Measurements from ENCODE around the gene TENT5C.

Gene TENT5C

DNA sequence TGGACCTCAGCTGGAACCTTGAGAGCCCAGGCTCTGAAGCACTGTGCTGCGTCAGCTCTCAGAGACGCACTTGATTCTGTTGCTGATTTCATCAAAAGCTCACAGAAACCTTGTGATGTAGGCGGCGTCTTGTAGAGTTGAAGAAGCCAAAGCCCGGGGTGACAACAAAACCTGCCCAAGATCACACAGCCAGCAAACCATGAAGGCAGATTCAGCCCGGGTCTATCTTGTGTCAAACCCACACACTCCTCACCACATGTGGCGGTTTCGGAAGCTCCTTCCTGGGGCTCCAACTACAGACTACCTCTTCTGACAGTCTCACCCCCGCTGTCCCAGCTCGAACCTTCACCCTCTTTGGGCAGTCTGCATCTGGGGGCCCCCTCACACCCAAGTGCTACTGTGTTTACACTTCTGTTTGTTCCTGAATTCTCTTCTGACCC is 50.4 kb downstream of the TENT5C start:
- no peak for DNase-seq (ENCODE audit: low spot score)

DNA sequence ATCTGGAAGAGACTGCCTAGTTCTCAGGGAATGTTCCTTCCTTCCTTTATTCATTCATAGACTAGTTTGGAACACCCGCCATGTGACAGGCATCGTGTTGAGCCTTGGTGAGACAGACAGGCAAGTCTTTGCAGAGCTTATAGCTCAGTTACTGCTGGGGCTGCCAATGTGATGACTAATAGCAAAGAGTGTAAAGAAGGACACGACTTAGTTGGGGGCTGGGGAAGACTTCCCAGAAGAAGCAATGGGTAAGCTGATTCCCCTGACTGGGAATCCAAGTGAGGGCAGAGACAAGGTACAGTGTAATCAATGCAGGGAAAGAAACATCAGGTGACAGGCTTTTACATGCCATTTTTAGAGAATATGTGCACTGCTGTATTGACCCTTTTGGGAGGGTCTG is 51.2 kb downstream of the TENT5C start:
- peak; percentile 39 for DNase-seq (ENCODE audit: low spot score)

DNA sequence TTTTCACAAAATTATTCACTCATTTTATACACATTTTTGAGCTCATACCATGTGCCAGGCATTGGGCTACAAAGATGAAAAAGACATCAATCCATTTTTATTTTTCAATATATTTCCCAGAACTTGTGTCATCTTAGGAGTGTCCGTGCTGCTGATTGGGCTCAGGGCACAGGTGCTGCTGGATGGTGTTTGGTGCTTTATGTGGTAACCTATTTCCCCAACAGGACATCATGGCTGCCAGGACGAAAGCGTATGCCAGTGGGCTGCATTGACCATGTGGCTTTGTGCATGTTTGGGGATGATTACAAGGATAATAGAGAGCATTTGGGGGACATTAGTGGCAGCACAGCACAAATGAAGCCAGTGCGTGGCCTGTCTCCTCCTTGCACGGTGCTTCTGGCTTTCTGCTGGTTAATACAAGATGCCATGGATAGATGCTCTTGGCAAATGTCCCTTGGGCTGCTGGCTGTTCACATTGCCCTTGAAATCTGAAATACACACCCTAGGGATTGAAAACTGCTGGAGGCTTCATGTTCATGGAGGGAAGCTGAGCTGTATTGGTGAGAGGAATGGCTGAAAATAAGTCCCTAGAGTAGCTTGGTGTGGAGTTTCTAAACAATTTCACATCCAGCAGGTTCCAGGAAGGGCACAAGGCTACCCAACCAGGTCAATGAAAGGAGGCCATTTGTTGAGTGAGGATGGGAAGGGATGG is 52.3 kb downstream of the TENT5C start:
- no peak for DNase-seq (ENCODE audit: low spot score)

DNA sequence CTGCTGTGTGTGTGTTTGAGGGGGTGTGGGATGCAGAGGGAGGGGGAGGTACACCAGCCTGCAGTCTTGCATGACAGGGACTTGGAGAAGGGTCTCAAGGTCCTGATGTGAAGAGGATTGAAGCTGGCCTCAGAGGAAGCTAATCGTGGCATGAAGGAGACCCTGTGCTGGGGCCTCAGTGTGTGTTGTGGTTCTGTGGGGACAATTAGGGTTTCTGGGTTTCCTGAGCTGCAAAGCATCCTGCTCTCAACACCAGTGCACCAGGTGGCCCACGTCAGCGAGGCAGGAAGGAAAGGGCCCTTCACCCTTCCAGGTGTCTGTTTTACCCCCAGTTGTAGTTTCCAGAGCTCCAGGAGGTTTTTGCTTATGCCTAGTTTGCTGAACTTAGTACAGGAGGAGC is 52.8 kb downstream of the TENT5C start:
- no peak for DNase-seq (ENCODE audit: low spot score)

DNA sequence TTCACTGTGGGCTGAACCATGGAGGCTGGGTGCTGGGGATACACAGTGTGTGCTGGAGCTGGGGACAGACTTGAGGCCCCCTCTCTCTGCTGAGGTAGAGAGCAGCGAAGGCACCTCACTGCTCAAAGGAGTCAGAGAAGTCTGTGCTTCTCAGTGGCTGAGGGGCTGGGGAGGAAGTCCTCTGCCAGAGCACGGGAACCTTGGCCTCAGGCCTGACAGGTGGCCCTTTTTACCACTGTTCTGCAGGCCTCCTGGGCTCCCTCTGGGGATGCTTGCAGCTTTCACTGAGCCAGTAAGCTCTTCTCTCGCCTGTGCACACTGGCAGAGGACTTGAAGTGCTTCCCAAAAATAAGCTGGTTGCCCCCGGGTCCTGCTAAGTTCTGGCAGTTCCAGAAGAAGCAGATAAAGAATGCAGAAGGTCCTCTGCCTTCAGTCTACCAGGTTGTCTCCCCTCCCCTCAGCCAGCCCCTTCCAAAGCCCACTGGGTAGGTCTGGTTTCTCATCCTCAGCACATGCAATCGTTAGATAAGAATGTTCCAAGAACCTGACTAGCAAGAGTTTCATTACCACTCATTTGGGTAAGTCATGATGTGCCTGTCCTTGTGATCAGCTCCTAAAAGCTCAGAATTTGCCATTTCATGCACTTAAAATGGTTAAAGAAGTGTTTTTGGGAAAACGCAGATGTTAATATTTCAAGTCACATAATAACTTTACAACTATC is 53.9 kb downstream of the TENT5C start:
- no peak for DNase-seq (ENCODE audit: low spot score)

DNA sequence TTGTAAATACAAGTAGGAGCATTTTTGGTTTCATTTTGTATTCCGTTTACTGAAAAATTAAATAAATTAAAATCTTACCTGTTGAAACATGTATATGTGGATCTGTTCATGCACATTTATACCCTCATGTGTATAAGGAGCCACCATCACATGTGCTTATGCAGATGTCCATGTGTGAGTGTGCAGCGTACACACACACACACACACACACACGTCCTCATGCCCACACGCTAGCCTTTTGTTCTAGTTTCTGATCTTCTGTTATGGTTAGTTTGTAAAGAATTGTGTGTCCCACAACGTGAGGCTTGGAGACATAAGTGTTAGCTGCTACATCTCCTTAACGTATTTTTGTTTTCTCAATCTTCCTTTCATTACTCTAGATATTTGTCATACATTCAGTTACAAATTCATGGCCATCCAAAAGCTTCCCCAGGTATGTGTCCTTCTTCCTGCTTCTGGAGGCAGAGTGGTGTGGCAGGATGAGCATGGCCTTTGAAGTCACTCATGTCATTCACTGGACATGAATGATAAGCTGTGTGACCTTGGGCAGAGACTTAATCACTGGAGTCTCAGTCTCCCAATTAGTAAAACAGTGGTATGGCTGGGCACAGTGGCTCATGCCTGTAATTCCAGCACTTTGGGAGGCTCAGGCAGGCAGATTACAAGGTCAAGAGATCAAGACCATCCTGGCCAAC is 54.6 kb downstream of the TENT5C start:
- DNase-seq (ENCODE audit: low spot score) = no peak

DNA sequence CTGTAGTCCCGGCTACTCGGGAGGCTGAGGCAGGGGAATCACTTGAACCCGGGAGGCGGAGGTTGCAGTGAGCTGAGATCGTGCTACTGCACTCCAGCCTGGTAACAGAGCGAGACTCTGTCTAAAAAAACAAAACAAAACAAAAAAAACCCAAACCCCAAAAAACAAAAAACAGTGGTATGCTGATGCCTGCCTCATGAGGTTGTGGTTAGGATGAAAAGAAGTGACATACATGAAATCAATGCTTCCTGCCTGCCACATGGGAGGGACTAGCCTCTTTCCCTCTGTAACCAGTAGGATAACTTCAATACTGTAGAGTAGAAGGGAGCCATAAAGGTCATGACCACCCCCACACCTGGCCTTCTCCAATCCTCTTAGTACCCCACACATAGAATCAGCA is 55.2 kb downstream of the TENT5C start:
- DNase-seq (ENCODE audit: low spot score) = no peak

DNA sequence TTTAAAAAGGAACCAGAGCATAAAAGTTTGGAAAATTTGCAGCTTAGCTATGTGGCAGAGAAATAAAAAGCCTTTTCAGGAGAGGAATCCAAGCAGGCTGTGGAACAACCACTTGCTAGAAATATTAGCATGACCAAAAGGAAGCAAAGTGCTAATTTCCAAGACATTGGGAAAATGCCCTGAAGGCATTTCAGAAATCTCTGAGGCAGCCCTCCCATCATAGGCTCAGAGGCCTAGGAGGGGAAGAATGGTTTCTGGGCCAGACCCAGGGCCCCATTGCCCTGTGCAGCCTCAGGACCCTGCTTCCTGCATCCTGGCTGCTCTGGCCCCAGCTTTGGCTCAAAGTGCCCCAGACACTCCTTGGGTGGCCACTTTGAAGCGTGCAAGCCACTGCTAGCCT is 56.8 kb downstream of the TENT5C start:
- no peak for DNase-seq (ENCODE audit: low spot score)

DNA sequence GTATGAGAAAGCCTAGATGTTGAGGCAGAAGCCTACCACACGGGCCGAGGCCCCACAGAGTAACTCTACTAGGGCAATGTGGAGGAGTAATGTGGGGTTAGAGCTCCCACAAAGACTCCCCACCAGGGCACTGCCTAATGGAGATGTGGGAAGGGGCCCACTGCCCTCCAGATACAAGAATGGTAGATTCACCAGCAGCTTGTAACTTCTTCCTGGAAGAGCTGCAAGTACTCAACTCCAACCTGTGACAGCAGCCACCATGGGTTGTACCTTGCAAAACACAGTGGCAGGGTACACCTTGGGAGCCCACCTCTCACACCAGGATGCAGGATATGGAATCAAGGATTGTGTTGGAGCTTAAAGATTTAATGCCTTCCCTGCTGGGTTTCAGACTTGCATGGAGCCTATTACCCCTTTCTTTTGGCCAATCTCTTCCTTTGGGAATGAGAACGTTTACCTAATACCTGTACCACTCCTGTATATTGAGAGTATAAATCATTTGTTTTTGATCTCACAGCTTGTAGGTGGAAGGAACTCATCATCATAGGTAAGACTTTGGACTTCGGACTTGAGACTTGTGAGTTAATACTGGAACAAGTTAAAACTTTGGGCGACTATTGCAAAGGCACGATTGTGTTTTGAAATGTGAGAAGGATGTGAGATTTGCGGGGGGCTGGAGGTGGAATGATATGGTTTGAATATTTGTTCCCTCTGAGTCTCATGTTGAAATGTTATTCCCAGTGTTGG is 57.5 kb downstream of the TENT5C start:
- no peak for DNase-seq (ENCODE audit: low spot score)

DNA sequence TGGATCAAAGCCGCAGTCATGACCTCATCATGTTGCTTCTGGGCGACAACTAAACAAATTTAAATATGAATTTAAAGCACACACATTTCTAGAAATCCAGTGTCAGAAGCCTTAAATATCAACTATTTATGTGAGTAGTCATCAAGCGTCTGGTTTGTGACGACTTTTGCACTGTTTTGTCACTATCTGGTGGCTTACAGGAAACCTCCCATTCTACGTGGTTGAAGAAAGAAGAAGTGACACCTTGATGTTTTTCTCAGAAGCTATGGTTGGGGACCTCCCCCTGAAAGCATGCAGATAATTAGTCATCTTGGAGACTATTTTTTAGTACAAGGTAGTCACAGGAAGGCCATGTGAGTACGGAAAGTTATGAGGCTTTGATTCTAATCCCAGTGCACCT is 58.5 kb downstream of the TENT5C start:
- DNase-seq (ENCODE audit: low spot score) = no peak

DNA sequence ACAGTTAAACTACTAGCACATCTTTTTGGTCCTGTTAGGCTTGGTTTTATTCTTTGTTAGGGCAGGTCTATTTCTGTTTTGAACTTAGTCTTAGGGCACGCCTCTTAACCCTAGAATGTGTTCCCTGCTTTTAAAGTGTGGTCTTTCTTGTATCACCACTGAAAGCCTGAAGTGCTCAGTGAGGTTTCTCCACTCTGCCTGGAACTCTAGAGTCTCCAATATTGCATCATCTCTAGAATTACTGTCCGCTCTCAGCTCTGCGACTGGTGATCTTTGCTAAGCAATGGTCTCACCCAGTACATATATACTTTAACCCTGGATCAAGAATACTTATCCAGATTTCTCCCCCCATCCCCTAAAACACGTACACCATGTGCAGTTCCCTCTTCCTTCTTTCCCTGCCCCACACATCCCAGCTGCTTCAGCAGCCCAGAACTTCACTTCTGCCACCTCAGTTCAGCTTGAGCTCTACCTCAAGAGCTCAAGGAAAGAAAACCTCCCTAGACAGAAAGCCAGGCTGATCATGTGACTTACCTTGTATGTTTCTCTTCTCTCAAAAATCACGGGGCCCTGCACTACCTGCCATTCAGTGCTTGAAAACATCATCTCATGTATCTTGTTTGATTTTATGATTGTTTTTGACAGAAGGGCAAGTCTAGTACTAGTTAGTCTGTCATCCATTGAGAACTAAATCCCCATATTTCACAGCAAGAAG is 59.9 kb downstream of the TENT5C start:
- no peak for DNase-seq (ENCODE audit: low spot score)

DNA sequence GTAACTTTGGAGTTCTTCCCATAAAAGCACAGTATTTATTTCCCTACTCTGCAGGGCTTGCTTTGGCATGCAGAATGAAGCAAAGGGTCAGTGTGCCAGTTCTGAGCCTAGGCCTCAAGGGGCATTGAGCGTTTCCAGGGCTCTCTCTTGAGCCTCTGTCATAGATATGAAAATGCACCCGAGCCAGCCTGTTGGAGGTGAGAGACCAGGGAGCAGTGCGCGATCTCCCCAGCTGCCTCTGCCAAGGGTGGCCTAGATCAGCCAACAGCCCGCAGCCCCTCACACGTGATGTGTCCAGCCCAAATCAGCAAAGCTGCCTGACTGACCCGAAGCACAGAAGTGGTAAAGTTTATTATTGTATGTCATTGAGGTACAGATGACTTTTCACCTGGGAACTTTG is 63.7 kb downstream of the TENT5C start:
- DNase-seq (ENCODE audit: low spot score) = no peak

DNA sequence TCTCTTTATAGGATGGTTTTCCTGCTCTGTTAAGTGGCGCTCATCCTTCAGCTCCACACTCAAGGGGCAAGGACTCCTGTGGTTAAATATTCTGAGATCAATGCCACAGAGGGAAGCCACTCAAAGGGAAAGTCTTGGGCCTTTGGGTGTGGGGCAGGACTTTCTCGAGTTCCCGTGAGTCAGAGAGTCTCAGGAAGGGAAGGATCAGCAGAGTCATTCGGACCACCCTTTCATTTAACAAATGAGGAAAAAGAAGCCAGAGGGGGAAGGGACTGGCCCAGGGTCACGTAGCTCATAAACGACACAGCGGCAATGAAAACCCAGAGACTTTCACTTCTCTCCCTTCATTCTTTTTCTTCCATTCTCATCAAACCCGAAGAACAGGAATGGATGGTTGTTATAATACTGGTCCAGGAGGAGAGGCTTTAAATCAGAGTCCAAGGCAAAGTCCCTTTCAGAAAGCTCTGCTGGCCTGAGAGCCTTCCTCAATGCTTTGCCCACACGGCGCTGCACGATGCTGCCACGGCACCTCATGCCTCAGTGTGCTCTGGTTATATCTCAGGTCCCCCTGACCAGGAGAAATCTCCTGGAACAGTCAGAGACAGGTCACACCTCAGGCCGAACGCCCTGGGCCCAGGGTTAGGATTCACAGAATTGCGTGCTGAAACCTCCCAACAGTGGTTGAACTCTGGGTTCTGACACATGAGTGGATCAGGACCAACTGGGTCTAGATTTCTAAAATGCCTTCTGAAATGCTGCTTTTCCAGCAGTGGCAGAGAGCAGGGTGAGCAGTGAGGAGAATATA is 65.3 kb downstream of the TENT5C start:
- no peak for DNase-seq (ENCODE audit: low spot score)

DNA sequence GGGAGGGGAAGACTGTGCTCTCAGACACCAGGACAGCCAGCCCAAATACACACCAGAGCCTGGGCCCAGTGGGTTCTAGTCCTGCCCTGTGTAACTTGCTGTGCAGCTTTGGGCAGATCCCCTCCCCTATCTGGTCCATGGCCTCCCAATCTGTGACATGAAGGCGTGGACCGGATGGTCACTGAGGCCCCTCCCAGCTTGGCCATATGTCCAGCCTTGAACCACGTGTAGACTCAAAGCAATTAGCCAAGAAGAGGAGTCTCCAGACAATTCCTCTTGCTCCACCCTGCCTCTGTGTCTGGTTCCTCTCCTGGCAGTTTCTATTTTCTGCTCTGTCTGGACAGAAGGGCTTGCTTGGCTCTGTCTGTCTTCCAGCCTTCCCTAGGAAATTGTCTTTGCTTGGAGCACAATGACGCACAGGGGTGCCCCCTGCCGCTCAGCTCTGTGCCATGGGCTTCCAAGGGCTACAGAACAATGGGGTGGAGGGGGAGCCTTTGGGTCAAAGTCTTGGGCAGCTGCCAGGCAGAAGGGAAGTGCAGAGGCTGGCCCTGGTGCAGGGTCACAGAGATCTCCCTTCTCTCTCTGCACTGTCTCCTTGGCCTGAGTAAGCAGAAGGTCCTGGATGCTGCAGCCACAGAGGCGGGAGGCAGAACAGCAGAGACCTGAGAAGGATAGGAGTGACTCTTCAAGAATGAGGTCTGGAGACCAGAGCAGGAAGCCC is 66.1 kb downstream of the TENT5C start:
- no peak for DNase-seq (ENCODE audit: low spot score)

DNA sequence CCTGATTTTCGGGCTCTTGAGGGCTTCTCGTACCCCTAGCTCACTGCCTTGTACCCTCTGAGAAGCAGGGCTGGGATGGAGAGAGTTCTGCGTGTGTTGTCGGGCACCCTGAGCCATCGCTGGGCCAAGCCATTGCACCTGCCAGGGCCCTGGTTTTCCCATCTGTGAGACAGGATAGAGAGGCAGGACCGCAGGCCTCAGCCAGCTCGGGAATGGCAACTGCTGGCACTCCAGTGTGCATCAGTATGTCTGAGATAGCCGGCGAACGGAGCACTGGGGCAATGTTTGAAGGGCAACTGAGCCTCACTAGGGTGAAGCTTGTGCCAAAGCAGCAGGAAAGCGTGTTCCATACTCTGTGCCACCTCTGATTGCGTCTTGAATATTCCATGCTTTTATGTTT is 66.9 kb downstream of the TENT5C start:
- no peak for DNase-seq (ENCODE audit: low spot score)

DNA sequence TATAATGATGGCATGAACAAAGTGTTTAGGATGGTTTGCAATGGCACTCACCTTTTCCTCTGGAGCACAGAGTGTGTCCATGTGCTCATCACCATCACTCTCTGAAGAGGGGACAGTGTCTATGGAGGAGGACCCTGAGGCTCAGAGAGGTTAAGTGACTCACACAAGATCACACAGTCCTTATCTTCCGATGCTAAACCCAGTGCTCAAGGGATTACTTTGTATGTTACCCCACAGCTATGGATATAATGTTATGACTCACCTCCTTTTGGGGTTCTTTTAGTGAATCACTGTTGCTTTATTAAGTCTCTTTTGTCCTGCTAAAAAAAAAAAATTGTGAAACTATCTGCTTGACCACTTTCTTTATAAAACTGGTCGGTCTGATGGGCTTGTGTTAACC is 67.6 kb downstream of the TENT5C start:
- peak; percentile 43 for DNase-seq (ENCODE audit: low spot score)

DNA sequence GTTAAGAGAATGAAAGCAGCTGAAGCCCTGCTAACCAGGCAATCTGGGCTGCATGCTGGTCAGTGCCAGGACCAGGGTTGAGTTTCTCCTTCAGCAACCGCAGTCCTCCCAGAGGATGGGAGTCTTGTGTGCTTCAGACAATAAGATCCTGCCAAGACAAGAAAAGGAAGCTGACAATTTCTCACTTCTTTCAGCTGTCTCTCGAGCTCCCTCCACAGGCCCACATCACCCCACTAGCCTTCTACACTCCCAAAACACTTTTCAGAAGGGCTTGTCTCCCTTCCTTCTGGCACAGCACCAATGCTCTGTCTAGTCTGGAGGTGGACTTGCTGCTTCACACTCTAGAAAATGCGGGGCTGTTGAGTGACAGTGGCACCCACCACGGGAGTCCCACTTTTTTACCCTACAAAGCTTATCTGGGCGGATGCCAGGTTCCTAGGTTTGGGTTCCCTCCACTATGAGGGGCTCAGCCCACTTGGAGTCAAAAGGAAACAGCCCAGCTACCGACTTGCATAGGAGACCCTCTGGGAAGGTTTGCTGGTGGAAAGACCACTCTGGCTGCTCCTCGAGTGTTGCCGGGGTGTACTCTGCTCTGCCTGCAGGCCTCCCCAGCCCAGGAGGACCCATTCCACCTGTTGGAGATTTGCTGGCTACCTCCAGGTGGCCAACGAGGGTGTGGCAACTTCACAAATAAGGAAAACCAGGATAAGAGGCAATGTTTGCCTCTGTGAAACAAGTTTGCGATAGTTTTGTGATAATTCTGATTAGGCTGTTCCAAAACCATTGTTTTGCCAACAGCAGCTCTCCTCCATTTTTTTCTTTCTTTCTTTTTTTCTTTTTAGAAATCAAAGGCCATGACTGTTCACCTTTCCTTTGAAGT is 68.9 kb downstream of the TENT5C start:
- DNase-seq (ENCODE audit: low spot score) = no peak

DNA sequence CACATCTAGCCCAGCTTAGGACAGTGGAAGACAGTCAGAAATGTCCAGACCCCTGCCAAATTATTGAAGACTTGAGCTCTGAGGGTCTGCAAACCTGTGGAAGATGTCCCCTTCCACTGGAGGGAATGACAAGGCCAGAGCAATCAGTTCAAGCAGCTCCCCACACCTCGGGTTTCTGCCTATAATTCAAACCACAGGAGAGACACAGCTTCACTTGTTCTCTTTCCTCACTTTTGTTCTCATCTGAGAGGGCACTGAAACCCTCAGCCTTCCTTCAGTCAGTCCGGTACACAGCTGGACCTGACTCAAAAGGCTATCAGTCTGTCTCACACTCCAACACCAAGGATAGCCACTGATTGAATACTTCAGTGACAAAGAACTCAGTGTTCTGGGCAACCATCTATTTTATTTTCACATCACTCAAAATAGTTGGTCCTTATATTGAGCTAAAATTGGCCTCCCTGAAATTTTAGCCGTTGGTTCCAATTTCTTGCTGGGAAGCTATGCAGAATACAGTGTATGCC is 70.1 kb downstream of the TENT5C start:
- DNase-seq (ENCODE audit: low spot score) = no peak

DNA sequence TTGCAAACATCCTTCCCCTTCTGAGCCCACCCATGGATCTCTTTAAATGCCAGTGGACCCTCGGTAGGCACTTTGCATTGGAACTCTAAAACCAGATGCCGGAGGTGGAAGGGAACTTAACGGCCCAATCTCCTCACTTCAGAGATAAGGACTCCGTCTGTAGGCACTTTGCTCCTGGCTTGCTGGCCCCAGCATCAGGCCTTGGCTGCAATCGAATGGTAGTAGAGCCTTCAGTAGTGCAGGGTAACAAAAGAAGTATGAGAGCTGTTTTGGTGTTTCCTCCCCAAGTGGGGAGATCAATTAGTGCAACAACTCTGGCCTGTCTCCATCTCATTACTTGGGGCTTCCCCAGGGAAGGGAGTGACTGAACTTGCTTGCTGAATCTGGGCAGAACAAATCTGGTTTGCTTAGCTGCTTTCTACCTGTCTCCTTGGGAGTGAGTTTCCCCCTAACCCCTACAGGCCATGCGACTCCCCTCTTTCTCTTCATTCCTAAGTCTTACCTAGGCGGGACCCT is 70.8 kb downstream of the TENT5C start:
- no peak for DNase-seq (ENCODE audit: low spot score)

Data from AG08396 (cell line).